H54 (cell line): Measurements from ENCODE around the gene ARRDC5.
"Not testable (repeated sequence)": the region's sequence is repeated elsewhere in the genome, so short reads cannot be mapped to it uniquely, and the experiment has no call there.

ENCODE experiments used
- DNase-seq: peaks from one replicate; pipeline ENCODE4 v3.0.0; 2011; ENCODE audit warnings: low spot score, mixed read lengths; ENCODE audit not compliant: insufficient read length
- FAIRE-seq: peaks from 3 replicates; lab custom pipeline; 2011; peaks lifted over from hg19 to GRCh38; lab: Jason Lieb, UNC
- POLR2A ChIP-seq: IDR thresholded peaks from 2 replicates; pipeline ENCODE4 v1.6.1; 2011; ENCODE audit warnings: low read depth, mild to moderate bottlenecking, low read length

ARRDC5 gene

DNA sequence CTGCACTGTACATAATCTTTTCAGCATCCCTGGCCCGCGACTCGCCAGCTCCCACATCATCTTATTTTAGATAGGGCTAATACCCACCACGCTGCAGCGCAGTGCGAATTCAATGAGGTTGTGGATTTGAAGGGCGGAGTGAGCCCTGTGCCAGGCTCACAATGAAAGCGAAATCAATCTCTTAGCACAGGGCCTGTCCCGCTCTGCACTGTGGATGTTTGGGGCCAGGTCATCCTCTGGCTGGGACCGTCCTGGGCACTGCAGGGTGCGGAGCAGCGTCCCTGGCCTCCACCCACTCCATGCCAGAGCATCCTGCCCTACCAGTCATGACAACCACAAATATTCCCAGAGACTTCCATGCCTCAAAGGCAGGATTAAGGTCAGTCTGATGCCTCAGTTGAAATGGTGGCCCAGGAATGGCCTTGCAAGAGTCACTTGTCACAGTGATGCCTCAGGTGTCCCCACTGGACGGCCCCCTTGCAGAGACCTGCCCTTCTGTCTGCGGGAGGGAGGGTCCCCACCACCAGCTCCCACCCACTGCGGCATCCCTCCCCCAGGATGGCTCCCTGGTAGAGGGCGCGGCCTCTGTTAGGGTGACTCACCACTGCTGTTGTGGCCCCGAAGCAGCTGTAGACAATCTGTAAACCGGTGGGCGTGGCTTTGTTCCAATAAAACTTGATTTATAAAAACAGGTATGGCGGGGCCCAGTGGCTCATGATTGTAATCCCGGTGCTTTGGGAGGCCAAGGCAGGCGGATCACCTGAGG lies 12.2 kb upstream of the ARRDC5 start:
- TF ChIP-seq POLR2A = no peak
- peak; percentile 66 for FAIRE-seq
- DNase-seq = peak; percentile 86

GRCh38 chr19:4913996-4914735 lies 11.5 kb upstream of the ARRDC5 start:
- FAIRE-seq (no peak), DNase-seq (no peak)
- no peak for TF ChIP-seq POLR2A

- TF ChIP-seq POLR2A = peak; percentile 31; the same call in 1 of the 2 replicates
- FAIRE-seq (peak; percentile 69), DNase-seq (peak; percentile 97)
Measured at GRCh38 chr19:4911786-4912672, 9.3 kb upstream of the ARRDC5 start.

DNA sequence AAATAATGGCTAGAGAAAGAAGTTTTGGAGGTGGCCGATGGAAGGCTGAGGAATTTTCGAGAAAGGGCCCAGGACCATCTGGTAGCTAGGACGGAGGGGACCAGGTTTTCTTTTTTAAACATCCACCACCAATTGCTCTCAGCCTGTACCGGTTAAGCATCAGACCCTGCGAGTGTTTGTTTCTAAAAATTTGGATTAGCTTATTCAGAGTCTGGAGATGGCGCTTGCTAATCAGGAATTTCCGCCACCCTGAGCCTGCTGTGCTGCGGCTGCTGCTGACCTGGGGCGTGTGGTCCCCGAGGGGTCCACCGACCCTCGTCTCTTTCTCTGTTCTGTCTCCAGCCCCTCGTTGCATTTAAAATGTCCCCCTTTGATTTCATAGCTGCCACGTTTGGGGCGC lies 8.6 kb upstream of the ARRDC5 start:
- TF ChIP-seq POLR2A = no peak
- DNase-seq (no peak), FAIRE-seq (no peak)

DNA sequence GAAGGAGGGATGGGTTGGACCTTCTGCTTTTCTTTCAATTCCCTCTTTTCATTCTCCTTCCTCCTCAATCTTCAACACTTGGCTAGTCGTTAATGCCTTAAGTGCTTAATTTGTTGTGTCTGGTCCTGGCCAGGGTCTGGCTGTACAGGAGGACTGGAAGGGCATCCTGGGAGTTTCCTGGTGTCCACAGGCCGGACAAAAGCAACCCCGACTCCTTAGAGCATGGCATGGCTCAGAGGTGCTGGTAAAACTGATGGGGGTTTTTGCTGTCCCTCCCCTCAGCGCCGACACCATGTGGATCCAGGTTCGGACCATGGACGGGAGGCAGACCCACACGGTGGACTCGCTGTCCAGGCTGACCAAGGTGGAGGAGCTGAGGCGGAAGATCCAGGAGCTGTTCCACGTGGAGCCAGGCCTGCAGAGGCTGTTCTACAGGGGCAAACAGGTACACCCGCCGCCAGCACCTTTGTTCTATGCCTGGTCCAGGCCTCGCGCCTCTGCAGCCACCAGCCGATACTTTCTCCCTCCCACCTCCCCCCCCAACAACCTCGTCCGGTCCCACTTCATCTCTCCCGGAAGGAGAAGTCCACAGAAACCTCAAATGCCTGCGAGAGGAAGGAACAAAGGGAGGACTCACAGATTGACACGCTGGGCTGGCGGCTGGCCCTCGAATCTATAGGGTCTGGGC lies 8.0 kb upstream of the ARRDC5 start:
- no peak for FAIRE-seq
- peak; percentile 68 for DNase-seq
- 0 out of 2 replicates have a peak, but pooled peaks have one; percentile 28 for TF ChIP-seq POLR2A

GRCh38 chr19:4909897-4910593 lies 7.3 kb upstream of the ARRDC5 start:
- FAIRE-seq = no peak
- TF ChIP-seq POLR2A = peak; percentile 2; the same call in 1 of the 2 replicates
- peak; percentile 96 for DNase-seq

DNA sequence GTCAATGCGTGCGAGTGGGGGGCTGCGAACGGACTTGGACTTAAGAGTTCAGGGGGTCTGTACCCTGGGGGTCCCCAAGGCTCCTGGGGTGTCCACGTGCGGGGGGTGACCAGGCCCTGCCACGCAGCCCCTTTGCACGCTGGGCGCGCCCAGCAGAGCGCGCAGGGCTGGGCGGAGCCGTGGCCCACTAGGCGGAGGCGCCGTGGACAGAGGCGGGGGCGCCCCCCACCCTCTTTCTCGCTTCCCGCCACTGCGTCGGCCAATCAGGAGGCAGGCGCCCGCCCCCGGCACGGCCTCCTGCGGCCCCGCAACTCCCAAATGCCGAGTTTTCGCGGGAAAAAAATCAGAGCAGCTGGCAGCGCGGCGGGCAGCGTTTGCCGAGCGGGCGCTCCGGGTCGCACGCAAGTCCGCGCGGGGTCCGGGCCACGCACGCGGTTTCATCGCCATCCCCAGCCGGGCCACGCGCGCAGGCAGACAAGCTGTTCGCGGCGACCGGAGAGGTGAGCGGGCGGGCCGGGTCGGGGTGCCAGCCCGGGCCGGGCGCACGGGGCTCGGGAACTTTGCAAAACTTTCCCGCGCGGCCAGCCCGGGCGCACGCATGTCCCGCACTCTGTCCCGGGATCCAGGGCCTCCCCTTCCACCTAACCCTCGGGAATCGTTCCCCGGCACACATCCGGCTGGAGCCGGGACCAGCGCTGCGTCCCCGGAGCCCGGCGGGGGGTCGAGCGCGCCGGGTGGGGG lies 6.6 kb upstream of the ARRDC5 start, which contains the start of gene UHRF1:
Gene UHRF1 (plus strand): TSS at position 346 of the 741 bp plus-strand sequence. CDS start 1,385 bp downstream, outside the sequence.
- TF ChIP-seq POLR2A = peak; percentile 69
- DNase-seq (peak; percentile 62), FAIRE-seq (no peak)

DNA sequence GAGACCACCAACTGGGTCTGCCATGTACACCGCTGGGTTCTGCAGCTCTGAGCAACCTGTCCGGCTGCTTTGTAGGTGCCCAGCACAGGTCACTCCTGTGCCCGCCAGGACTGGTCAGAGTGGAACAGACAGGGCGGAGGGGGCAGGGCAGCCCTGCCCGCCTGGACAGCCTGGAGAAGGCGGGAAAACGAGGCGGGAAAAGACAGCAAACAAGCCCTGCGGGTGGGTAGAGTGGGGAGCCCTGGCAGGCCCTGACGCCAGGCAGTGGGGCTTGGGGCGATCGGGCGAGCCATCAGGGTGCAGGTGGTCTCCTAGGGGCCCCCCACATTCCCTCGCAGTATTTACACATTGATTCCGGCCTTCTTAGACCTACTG lies 6.1 kb upstream of the ARRDC5 start:
- no peak for DNase-seq
- FAIRE-seq = no peak
- TF ChIP-seq POLR2A = no peak

GRCh38 chr19:4908360-4908759 lies 5.7 kb upstream of the ARRDC5 start:
- TF ChIP-seq POLR2A = no peak
- FAIRE-seq = no peak

GRCh38 chr19:4906963-4907362 lies 4.3 kb upstream of the ARRDC5 start:
- FAIRE-seq (no peak), DNase-seq (no peak)
- no peak for TF ChIP-seq POLR2A

More at GRCh38 chr19:4908360-4908759, 5.7 kb upstream of the ARRDC5 start:
- DNase-seq = no peak

DNA sequence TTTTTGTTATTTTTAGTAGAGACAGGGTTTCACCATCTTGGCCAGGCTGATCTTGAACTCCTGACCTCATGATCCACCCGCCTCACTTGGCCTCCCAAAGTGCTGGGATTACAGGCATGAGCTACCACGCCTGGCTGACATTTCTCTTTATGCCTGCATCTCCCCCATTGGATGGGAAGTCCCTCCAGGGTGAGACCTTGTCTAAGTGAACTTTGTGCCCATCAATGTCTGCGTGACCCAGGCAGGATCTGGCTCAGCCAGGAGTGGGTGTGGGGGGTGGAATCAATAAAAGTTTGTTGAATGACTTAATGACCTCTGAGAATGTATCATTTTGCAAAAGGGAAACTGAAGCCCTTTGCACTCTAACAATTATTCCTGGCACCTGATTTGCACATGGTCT lies 1.8 kb upstream of the ARRDC5 start:
- FAIRE-seq (no peak), DNase-seq (no peak)
- TF ChIP-seq POLR2A = no peak

- not testable (repeated sequence) for DNase-seq, FAIRE-seq
Measured at GRCh38 chr19:4900879-4901278, 1.8 kb downstream of the ARRDC5 start.
